GM19467 (cell line): ENCODE data around the gene IFT43.

Experiments
- ATAC-seq: cut with Tn5 transposase; IDR thresholded peaks from one replicate; pipeline ENCODE4 v1.9.1; 2021; ENCODE audit warnings: mild to moderate bottlenecking, moderate library complexity; ENCODE audit not compliant: unreplicated experiment

Gene IFT43

DNA sequence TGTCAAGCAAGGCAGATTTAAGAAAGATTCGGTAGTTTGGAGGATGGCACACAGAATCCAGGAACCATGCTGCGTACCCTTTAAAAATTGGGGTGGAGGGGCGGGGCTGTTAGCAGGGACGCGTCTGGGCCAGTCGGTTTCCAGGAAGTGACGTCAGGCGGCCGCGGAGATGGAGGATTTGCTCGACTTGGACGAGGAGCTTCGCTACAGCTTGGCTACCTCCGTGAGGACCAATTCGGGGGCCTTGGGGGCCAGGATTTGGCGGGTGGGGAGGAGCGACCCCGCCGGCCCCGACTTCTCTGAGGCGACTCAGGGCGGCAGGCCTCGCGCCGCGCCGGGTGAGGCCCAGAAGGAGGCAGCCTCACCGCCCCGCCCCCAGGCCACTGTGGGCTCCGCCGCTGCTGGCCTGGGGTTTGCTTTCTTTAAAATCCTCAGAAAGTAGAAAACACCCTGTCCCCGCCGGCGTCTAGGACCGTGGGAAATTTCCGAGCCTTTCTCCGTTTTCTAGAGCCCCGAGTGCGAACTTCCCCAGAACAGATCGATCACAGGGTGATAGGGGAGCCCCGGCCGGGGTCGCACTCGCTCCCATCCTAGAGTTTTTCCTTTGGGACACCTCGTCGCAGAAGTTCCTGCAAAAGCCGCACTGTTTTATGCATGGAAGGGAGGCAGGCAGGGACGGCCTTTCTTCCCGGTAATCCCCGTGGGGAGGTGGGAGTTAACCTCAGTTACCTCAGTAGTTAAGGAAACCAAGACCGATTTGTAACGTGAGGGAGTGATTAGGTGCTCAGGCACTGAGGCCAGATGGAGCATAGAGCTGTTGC is at the start of gene IFT43:
Gene IFT43 (plus strand): TSS at position 146 of the 821 bp plus-strand sequence. CDS start 24 bp downstream, at position 170.
- peak; percentile 68 for ATAC-seq

DNA sequence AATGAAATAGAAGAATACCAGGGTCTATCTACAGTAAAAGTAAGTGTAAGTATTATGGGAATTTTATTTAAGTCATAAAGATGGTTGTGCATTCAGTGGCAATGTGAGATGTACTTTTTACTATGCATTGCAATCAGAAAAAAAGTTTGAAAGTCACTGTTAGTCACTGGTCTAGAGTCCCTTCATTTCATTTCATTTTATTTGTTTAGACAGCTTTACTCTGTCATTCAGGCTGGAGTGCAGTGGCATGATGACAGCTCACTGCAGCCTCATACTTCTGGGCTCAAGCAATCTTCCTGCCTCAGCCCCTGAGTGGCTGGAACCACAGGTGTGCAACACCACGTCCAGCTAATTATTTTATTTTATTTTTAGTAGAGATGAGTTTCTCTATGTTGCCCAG is 46.4 kb upstream of the IFT43 start:
- no peak for ATAC-seq

DNA sequence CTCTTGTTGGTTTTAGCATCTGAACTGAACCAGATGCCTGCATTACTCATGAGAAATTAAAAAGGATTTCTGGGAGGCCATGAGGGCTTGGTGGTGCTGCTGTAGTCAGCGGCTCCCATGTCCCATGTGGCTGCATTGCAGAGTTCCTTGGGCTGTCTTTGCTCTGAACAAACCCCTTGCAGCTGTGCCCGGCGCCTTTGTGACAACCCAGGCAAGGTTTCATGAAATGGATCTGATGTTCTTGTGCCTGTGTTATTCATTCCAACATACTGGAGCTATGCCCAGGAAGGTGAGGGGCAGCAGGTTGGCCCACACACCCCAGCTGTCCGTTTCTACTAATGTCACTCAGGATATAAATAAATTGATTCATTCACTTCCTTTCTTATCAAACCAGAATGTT is 44.5 kb upstream of the IFT43 start:
- ATAC-seq: no peak

DNA sequence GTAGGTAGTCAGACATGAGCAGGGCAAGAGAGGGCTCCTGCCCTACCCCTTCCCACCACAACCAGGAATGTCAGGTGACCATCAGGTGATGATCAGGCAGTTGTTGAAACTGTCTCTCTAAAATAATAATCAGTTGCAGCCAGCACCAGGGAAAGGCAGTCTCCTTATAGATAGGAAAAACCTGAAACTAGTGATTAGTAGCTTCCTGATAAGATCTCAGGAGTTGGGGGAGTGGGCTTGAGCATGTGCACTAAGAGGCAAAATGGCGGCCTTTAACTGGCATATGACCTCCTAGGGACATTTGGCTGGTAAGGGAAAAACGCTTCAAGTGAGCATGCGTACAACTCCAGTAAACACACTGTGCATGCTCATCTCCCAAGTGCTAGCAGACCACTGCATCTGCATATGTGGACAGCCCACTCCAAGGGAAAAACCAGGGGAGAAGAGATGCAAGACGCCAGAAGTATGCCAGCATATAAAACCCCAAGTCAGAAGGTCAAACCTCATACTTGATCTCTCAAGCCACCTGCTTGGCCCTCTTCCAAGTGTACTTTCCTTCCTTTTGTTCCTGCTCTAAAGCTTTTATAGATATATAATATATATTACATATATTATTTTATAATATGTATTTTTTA is 40.8 kb upstream of the IFT43 start:
- no peak for ATAC-seq

DNA sequence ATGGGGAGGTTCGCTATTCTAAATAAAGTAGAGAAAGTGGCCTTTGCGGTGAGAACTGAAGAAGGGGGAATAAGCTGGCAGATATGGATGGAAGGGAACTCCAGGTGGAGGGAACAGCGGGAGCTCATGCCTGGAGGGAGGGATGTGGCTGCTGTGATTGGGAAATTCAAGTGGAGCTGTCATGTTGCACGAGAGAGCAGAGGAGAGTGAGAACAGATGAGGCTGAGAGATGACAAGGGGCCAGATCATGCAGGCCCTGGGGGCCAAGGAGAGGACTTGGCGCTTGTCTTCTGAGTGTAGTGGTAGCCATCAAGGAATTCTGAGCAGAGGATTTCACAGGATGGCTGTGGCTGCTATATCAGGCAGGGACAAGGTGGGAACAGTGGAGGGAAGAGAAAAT is 38.8 kb upstream of the IFT43 start:
- ATAC-seq: no peak

DNA sequence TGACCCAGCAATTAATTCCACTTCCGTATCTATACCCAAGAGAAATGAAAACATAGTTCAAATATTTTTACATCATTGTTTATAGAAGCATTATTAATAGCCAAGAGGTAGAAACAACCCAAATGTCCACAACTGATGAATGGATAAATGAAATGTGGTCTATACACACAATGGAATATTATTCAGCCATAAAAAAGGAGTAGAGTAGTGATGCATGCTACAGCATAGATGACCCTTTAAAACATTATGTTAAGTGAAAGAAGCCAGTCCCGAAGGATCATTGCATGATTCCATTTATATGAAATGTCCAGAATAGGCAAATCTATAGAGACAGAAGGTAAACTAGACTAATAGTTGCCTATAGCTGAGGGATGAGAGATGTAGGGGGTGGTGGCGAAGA is 33.1 kb upstream of the IFT43 start:
- ATAC-seq: no peak

DNA sequence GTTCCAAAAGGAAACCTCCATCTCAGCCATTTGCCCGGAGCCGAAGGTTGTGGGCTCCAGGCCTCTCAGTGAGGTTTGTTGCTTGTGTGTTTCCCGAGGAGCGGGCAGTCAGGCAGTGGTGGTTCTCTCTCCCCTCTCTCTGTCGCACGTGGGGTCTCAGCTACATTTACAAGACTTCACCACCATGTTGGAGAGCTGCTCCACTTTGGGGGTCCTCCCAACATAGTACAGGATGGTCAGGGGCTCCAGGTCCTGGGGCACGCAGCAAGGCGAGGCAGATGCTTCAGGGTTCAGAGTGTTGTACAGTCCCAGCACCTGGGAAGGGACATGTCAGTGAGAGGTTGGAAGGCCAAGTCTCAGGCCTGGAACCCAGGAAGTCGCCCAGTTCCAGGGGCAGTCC is 26.5 kb upstream of the IFT43 start:
- ATAC-seq: no peak

DNA sequence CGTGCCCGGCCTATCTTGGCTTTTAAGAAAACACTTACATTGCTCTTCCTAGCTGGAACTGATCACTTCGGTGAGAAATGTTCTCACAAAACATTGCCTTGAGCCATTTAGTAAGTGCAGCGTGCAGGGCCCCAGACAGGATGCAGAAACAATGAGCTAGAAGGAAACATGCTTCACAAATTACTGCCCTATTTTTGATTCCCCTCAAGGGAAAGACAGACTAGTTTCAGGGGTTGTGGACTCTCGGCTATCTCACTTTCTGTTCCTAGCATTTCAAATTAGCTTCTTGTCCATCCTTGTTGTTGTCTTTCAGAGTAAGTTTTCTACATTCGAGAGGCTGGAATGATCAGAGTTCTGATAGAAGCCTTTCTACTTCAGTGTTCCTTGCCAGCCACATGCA is 25.3 kb upstream of the IFT43 start:
- ATAC-seq: peak; percentile 69

DNA sequence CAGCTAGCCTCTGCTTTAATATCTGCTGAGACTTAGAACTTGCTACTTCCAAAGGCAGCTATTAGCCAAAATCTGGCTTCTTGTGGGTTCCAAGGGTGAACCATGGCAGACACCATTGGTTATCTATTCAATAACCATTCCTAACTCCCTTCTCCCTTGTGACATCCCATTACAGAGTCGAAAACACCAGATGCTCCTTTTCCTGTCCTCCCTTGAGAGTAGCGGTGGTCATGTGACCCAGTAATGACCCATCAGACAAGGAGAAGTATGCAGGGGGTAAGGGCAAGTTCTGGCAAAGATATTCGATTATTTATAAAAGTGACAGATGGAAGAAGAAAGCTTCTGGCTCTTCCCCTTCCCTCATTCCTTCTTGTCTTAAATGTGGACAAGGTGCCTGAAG is 23.9 kb upstream of the IFT43 start:
- ATAC-seq: no peak

DNA sequence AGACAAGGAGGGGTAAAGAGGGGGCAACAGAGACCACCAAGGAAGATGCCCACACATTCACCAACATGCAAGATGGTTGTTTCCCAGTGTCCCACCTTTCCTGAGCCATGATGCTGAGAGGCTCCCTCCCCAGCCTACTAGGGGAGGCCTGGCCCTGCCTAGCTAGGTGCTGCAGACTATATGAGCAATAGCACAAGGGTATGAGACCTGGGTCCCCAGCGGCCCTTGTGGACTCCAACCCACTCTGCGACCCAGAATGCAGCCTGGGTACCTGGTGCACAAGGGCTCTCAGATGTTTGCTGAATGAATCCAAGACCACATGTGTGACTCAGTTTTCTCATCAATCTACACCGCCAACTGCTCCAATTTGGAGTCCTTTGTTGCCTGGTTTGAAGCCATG is 17.7 kb upstream of the IFT43 start:
- ATAC-seq: no peak

DNA sequence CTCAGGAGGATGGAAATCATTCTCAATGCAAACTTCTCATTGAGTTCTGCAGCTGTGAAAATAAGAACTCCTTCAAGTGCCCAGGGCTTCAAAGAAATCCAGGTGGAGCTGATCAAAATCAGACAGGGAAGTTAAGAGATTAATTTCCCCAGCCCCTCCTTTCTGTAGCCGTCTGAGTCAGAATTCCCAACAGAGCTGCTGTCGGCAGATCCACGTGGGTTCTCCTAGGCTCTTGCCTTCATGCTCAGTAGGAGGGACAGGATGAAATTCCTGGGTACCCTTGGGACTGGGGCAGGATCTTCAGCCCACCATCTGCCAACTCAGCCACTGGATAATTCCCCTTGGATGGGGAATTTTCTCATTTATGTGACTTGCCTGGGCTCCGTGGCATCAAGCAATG is 17.1 kb upstream of the IFT43 start:
- no peak for ATAC-seq

DNA sequence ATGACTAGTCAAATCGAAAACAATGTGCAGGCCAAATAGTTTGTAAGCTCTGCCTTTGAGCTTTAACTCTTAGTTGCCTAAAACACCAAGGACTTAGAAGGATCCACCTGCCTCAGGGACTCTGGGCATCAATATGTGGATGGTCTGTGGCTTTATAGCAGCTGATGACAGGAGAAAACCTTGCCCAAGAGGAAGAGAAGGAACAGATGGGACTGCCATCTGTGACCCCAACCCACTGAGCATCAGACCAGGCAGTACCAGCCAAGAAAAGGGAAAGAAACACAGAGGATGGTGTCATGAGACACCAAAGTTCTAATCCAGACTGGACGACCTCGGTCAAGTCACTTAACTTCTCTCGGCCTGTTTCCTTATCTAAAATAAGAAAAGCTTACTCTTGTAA is 16.4 kb upstream of the IFT43 start:
- no peak for ATAC-seq

DNA sequence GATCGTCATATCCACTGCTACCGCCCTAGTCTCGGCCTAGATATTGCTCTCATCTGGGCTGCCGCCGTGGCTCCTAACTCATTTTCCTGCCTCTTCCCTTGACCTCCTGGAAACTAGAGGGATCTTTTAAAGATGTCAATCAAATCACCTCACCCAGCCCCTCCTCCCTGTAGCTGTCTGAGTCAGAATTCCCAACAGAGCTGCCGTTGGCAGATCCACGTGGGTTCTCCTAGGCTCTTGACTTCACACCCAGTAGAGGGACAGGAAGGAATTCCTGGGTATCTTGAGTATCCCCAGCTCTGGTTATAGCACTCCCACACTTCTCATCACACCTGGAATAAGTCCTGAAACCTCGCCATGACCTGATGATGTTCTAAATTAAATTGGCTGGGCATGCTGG is 15.7 kb upstream of the IFT43 start:
- no peak for ATAC-seq

DNA sequence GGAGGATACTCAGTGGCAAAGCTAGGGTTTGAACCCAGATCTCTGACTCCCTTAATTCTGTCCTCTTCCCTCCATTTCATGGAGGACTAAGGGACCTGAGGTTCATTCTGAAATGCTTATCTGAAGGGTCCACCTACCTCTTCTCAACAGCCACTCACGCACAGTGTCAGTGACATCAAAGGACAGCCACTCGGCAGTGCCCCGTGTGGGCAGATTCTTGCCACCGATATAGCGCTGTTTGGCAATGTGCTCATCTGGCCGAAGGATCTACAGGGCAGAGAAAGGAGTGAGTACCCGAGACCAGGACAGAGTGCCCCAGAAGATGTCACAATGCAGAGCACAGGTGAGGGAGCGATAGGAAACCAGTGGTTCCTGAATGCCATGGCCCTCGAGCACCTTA is 14.6 kb upstream of the IFT43 start:
- no peak for ATAC-seq

DNA sequence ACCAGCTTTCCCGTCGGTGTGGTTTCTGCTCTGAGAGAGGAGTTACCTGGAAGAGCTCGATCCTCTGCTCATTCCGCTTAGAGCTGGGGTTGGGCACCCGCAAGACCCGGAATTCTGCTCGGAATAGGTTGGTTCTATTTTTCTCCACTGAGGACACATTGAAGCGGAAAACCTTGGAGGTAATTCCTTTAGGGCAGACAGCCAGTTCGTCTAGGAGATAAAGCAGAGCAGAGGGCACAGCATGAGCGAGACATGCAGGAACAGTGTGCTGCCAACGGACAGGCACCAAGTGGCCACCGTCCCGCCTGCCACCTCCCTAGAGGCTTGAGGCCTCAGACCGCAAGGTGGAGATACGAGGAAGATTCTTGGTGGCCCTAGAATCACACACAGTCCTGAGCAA is 14.1 kb upstream of the IFT43 start:
- no peak for ATAC-seq

DNA sequence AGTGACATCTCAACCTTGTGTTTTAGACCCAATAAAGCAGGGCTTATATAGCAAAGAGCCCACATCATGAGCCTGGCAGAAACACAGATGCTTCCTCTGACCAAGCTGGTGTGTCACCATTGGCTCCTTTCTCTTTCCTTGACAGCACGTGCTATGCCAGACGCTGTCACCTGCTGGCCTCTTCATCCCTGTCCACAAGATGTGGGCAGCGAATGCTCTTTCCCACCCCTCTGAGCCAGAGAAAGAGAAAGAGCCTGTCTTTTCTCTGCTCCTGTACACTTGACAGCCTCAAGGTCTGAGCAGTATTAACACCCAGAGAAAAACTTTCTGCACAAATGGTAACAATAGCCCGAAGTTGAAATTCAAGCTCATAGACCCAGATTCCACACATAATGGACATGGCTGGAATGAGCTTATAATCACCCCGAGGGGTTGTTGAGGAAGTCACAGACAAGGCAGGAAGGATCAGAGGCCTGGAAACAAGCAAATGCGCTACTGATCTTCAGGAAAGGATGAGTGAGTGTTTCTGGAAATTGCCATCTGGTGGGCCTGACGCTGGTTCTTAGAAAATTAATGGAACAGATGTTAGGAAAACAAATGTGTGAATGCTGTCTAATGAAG is 12.7 kb upstream of the IFT43 start:
- no peak for ATAC-seq

DNA sequence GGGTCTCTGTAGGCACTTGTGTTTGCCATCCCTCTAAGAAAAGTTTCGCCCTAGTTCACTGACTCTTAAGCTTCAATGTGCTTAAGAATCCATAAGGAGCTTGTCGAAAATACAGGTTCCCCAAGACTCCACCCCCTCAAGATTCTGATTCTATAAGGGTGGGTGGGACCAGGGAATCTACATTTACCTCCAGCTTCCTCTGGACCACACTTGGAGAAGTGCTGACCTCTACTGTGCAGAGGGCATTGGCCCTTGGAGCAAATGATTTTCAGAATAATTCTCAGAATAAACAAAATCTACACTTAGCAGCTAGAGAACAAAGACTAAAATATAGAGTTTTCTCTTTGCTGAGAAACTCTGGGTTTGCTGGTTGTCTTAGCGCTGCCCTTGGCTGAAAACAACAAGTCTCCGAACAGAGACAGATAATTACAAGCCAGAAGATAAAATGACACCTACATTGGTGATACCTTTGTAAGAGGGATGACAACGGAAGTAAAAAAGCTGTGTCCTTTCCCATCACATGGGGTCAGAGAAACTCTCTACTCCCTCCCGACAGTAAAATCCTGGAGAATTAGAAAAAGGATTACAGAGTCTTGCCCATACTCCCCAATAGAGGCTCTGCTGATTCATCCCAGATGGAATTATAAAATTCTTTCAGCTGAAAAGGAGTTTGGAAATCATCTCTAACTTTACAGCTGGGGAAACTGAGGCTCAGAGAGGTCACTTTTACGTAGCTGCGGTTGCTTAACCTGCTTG is 8.6 kb upstream of the IFT43 start:
- ATAC-seq: no peak

DNA sequence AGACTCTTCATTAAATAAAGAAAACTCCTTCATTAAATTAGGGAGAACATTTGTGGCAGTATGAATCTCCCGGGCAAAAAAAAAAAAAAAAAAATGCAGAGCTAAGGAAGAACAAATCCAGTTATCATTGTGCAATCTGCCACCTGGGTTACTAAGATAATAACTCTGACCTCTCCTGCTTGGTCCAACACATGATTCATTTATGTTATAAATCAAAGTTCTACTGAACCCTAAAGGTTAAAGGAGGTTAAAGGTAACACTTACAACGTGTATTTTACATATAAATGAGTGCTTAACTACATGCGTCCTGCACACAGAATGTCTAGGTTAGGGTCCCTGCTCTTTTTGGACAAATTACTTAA is 8.0 kb upstream of the IFT43 start:
- ATAC-seq: no peak

DNA sequence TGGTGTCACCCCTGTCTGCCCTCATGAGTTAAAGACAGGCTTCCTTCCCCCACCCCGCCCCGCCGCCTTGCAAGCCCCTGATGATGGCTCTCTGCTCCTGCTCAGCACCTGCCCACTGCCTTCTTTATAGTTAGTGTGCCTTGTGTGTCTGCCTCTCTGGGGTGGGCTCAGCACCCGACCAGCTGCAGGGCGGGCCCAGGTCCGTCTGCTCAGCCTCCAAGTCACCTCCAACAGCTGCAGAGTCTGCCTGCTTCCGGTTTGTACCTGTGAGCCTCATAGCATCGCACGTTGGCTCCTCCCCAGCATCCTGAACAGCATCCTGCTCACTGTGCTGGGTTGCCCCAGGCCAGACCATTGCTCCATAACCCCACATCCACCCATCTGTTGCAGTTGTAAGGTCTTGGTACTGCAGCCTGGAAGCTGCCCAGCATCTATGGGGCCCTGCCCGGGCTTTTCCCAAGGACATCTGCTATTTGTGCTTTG is 7.3 kb upstream of the IFT43 start:
- ATAC-seq: no peak

DNA sequence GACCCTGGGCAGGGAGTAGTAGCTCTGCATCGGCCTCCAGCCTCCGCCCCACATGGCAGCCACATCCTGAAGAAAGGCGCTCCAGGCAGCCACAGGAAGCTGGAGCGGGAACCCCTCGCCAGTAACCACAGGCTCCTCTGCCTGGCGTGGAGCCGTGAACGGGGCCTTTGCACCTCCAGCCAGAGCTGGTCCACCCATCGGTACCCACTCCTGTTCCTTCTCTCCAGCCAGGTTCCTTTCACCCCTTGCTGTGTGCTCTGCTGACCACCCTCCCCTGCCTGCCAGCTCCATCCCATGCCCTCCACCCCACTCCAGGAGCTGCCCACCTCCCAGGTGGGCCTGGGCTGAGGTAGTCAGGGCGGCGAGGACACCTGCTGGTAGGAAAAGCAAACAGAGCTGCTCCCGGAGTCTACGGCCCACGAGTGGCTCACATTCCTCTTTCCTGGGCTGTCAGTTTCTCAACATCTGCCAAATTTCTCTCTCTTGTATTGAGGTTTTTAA is 6.4 kb upstream of the IFT43 start:
- ATAC-seq: no peak
